Heart left ventricle (tissue), 16 donors: ENCODE measurements around the gene C14orf93. TPM values are rescaled to one million over a fixed set of nuclear protein-coding genes. Genes with fewer than 3 reads are reported as not detected.
"Not testable (repeated sequence)": the region's sequence is repeated elsewhere in the genome, so short reads cannot be mapped to it uniquely, and the experiment has no call there.

ENCODE experiments used
- ATAC-seq, 4 donors: fragments of 200-7000 bp; cut with Tn5 transposase; one replicate each; pipeline ENCODE4 v1.9.1; 2020 to 2022; ENCODE audit warnings: moderate library complexity in 4 of 4, mild to moderate bottlenecking in 3 of 4, moderate number of reproducible peaks in 1 of 4
- DNase-seq, 5 donors: peaks; one replicate each; pipeline ENCODE4 v3.0.0-alpha.2; 2020
- H3K27ac ChIP-seq, 12 donors: fragments of 200-600 bp; sonication (generic) in 4 of 12; one replicate each; pipeline versions ENCODE4 v1.5.0 to v1.8.0; 2016 to 2022; ENCODE audit warnings: mild to moderate bottlenecking in 2 of 12
- H3K27me3 ChIP-seq, 9 donors: fragments of 200-600 bp; sonication (generic) in 2 of 9; one replicate each; pipeline versions ENCODE4 v1.5.1 to v1.8.0; 2016 to 2022; ENCODE audit warnings: mild to moderate bottlenecking in 3 of 9
- H3K36me3 ChIP-seq, 9 donors: fragments of 200-600 bp; sonication (generic) in 2 of 9; one replicate each; pipeline versions ENCODE4 v1.5.0 to v1.8.0; 2018 to 2022; ENCODE audit warnings: mild to moderate bottlenecking in 2 of 9
- H3K4me1 ChIP-seq, 12 donors: fragments of 200-600 bp; sonication (generic) in 4 of 12; one replicate each; pipeline versions ENCODE4 v1.5.0 to v1.8.0; 2016 to 2022; ENCODE audit warnings: mild to moderate bottlenecking in 3 of 12
- H3K4me3 ChIP-seq, 12 donors: fragments of 200-600 bp; sonication (generic) in 4 of 12; one replicate each; pipeline versions ENCODE4 v1.5.0 to v1.8.0; 2017 to 2022; ENCODE audit warnings: mild to moderate bottlenecking in 9 of 12, moderate library complexity in 4 of 12
- H3K9me3 ChIP-seq, 12 donors: fragments of 200-600 bp; sonication (generic) in 4 of 12; one replicate each; pipeline versions ENCODE4 v1.5.0 to v1.8.0; 2016 to 2022; ENCODE audit warnings: mild to moderate bottlenecking in 1 of 12
- CTCF ChIP-seq, 12 donors: fragments of 200-600 bp; sonication (generic) in 4 of 12; IDR thresholded peaks; one replicate each; pipeline versions ENCODE4 v1.5.0 to v1.8.0; 2018 to 2022; ENCODE audit warnings: antibody characterized with exemption in 12 of 12, mild to moderate bottlenecking in 5 of 12
- POLR2A ChIP-seq, 2 donors: fragments of 450-650 bp; IDR thresholded peaks; one replicate each; pipeline ENCODE4 v1.6.1; 2017; ENCODE audit warnings: antibody characterized with exemption in 2 of 2, mild to moderate bottlenecking in 2 of 2, moderate library complexity in 2 of 2
- WGBS, 4 donors: extraction: QIAGEN DNeasy Blood & Tissue Kit in 2 of 4; methylation state at CpG; one replicate each; pipeline versions ENCODE4 v1.1.5 to v1.1.7; 2013 to 2018; 5-methylcytosine and 5-hydroxymethylcytosine counted together
- intact Hi-C, 10 donors: fragments of 100-400 bp; cut with DNase I; formaldehyde crosslinking; loops; one replicate each; pipeline versions ENCODE4 v1.11.1 to v1.14.2; 2022
- polyA plus RNA-seq, 2 donors: library from polyadenylated mRNA; stranded (reverse); fragments of 200-250 nt; gene quantifications; one replicate each; pipeline ENCODE4 v1.2.3, GENCODE V29; 2013
- total RNA-seq, 9 donors: library from RNA; depleted of rRNA in 2 of 9; stranded (reverse); fragments of >200 nt in 2 of 9; fragmentation: NEBNext Ultra II Directional in 3 of 9; extraction: Animal tissue kit (Norgen Biotek cat#: 25700) in 3 of 9; gene quantifications; one replicate each; pipeline versions ENCODE4 v1.1.0 to v1.2.4, GENCODE V29; 2016 to 2023
- donor health status: ischemic (EF 13 %, LVEDD 7.1; RV severe dilation, severe dysfunction).
- donor health status: healthy with polysubstance abuse.
- donor health status: DM: no; HTN: yes; CAD: no.
- donor health status: DM: no; HTN: no; CAD: no.
- donor health status: ischemic (EF 25% LVEDD 6.9; RV normal size, moderate dysfunction).
- donor health status: ischemic (EF 25% LVEDD 5.7; RV mildly dilated, moderate dysfunction).
- donor health status: healthy.
- donor health status: DM: yes; HTN: yes; CAD: no.
- donor health status: ischemic (EF 35%, LVEDD 5.7; RV mildly dilated, moderate dysfunction).
- donor health status: nonischemic (EF 11% LVEDD 7.7; RV severe dilation, severe dysfunction).
- donor health status: DM: yes; HTN: yes; CAD: no.
- donor health status: PGD.
- donor health status: ischemic (EF 29% LVEDD 5.4; RV normal size, mild dysfunction).
- donor health status: nonischemic (EF 23%, LVEDD 6.1; RV moderate dilation, normal function).

C14orf93 gene
- total and polyA plus RNA-seq, 11 donors: 3.4 to 7.6 (median 5.4) TPM

GRCh38 chr14:22971152-22971551, 38.8 kb downstream of the C14orf93 start:
- peaks cover 0 to 9% (median 0%) of the 10 kb centered on the region in 12 donors for H3K4me1 ChIP-seq
- WGBS, 4 donors: 93 to 100% (median 97%) methylated on average over 1 of the region's 1 CpG
- intact Hi-C loops: loop anchor here in 1 of 10 donors (10.0 kb wide), 1 partner anchor 416 kb away; no protein-coding TSS in a partner anchor
- TF ChIP-seq CTCF (IDR thresholded peaks at IDR 0.05): no peak
- TF ChIP-seq POLR2A (IDR thresholded peaks at IDR 0.05): no peak
- no peaks in the 10 kb centered on the region for H3K27me3 ChIP-seq
- no peak for ATAC-seq
- peaks cover 0 to 18% (median 3%) of the 10 kb centered on the region in 9 donors for H3K36me3 ChIP-seq
- H3K4me3 ChIP-seq: no peak overlapping the region
- no peaks in the 10 kb centered on the region for H3K9me3 ChIP-seq
- no peak overlapping the region for H3K27ac ChIP-seq
- DNase-seq: no peak

GRCh38 chr14:22966783-22967269, 43.1 kb downstream of the C14orf93 start:
- no peaks in the 10 kb centered on the region for H3K27me3 ChIP-seq
- 45 to 60% (median 50%) methylated on average over 4 of the region's 4 CpGs for WGBS, 4 donors
- no peak for ATAC-seq
- H3K4me3 ChIP-seq: no peak overlapping the region
- intact Hi-C loops: no loop called here
- no peak overlapping the region for H3K27ac ChIP-seq
- DNase-seq: no peak
- no peaks in the 10 kb centered on the region for H3K9me3 ChIP-seq
- TF ChIP-seq CTCF (IDR thresholded peaks at IDR 0.05): no peak
- no peak for TF ChIP-seq POLR2A (IDR thresholded peaks at IDR 0.05)
- peaks cover 0 to 3% (median 0%) of the 10 kb centered on the region in 9 donors for H3K36me3 ChIP-seq
- no peaks in the 10 kb centered on the region for H3K4me1 ChIP-seq

GRCh38 chr14:22965916-22966782, 43.8 kb downstream of the C14orf93 start:
- H3K4me1 ChIP-seq, intact Hi-C loops, H3K9me3 ChIP-seq, H3K4me3 ChIP-seq, DNase-seq, H3K36me3 ChIP-seq, ATAC-seq, H3K27me3 ChIP-seq, H3K27ac ChIP-seq: not testable (repeated sequence)
- WGBS, 4 donors: 68 to 77% (median 74%) methylated on average over 15 of the region's 15 CpGs

GRCh38 chr14:22962061-22962676, 47.8 kb downstream of the C14orf93 start:
- H3K36me3 ChIP-seq: no peaks in the 10 kb centered on the region
- no peaks in the 10 kb centered on the region for H3K9me3 ChIP-seq
- WGBS, 4 donors: 91 to 95% (median 94%) methylated on average over 6 of the region's 6 CpGs
- DNase-seq: no peak
- H3K4me1 ChIP-seq: peaks cover 0 to 6% (median 0%) of the 10 kb centered on the region in 12 donors
- TF ChIP-seq POLR2A (IDR thresholded peaks at IDR 0.05): no peak
- TF ChIP-seq CTCF (IDR thresholded peaks at IDR 0.05): no peak
- no peak for ATAC-seq
- H3K4me3 ChIP-seq: no peak overlapping the region
- intact Hi-C loops: no loop called here
- H3K27ac ChIP-seq: no peak overlapping the region
- H3K27me3 ChIP-seq: no peaks in the 10 kb centered on the region
